ENCODE results near the gene COL23A1.

GRCh38 chr5:178204182-178204934, 385.8 kb downstream of the COL23A1 start, which contains the start of gene HNRNPAB:
- TF ChIP-seq, protein P1, sequence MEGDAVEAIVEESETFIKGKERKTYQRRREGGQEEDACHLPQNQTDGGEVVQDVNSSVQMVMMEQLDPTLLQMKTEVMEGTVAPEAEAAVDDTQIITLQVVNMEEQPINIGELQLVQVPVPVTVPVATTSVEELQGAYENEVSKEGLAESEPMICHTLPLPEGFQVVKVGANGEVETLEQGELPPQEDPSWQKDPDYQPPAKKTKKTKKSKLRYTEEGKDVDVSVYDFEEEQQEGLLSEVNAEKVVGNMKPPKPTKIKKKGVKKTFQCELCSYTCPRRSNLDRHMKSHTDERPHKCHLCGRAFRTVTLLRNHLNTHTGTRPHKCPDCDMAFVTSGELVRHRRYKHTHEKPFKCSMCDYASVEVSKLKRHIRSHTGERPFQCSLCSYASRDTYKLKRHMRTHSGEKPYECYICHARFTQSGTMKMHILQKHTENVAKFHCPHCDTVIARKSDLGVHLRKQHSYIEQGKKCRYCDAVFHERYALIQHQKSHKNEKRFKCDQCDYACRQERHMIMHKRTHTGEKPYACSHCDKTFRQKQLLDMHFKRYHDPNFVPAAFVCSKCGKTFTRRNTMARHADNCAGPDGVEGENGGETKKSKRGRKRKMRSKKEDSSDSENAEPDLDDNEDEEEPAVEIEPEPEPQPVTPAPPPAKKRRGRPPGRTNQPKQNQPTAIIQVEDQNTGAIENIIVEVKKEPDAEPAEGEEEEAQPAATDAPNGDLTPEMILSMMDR (conservative IDR thresholded peaks at IDR 0.05; ENCODE audit: low read depth, low read length), result no peak
- TF ChIP-seq EZH2 (IDR thresholded peaks at IDR 0.05; ENCODE audit: low read length, unreplicated experiment), result no peak
- TF ChIP-seq EZH2phosphoT487 (IDR thresholded peaks at IDR 0.05; ENCODE audit: borderline replicate concordance, low read length), result no peak

Measured in PC-3 (cell line).